ENCODE measurements around the gene REV3L. TPM values are rescaled to one million over a fixed set of nuclear protein-coding genes. Genes with fewer than 3 reads are reported as not detected.

REV3L gene
- total and polyA plus RNA-seq, 2 donors (not counting 3 experiments of a cell fraction or from before 2014, with no cell fraction given) = 6.0 to 22.7 TPM

- no peaks in the 10 kb centered on the region for H3K9me1 ChIP-seq (replicated peaks; ENCODE audit: control insufficient read depth, extremely low read depth, insufficient read depth, low read length)
- BruUV-seq (replicated peaks) = no TSS peak
- no peak overlapping the region for H3K4me3 ChIP-seq (replicated peaks in 1 of 3; ENCODE audit: insufficient read depth in 1 of 3, low read depth in 1 of 3, low read length in 3 of 3)
- no peak for TF ChIP-seq EZH2 (IDR thresholded peaks at IDR 0.05; ENCODE audit: borderline replicate concordance, low read depth, low read length, severe bottlenecking)
- no peak for TF ChIP-seq GATA2 (IDR thresholded peaks at IDR 0.05; ENCODE audit: insufficient read depth, insufficient read length, low read depth, low read length)
- no peak for TF ChIP-seq POLR2A (IDR thresholded peaks at IDR 0.05; ENCODE audit: low read depth, low read length)
- TF ChIP-seq MYC (IDR thresholded peaks at IDR 0.05; ENCODE audit: low read depth, low read length) = no peak
- TF ChIP-seq MAX (IDR thresholded peaks at IDR 0.05; ENCODE audit: insufficient read depth, insufficient read length) = no peak
- no peak for TF ChIP-seq FOS (IDR thresholded peaks at IDR 0.05; ENCODE audit: borderline replicate concordance, insufficient read depth, low read length)
- TF ChIP-seq CTCF (IDR thresholded peaks at IDR 0.05; ENCODE audit: extremely low read depth in 1 of 2, insufficient read depth in 1 of 2, low read depth in 1 of 2, low read length in 2 of 2) = no peak
- TF ChIP-seq JUN (IDR thresholded peaks at IDR 0.05; ENCODE audit: borderline replicate concordance, insufficient read depth, insufficient read length, low read depth) = no peak
- no peak for TF ChIP-seq POLR2AphosphoS5 (IDR thresholded peaks at IDR 0.05; ENCODE audit: insufficient read depth, low read depth, low read length)
- DNase-seq (ENCODE audit: low read depth, low spot score) (no peak), FAIRE-seq (no peak)
- H3K4me1 ChIP-seq (ENCODE audit: control insufficient read depth, extremely low read depth, insufficient read depth, low read length) = no peaks in the 10 kb centered on the region
- H3K27ac ChIP-seq (ENCODE audit: insufficient read depth, low read depth, low read length) = no peak overlapping the region
- dilution Hi-C loops (cut with MboI; ENCODE audit: extremely low pct_ligation_motif_present, low sequenced_read_pairs) (no loop called here), intact Hi-C loops (cut with micrococcal nuclease) (no loop called here)
- no peaks in the 10 kb centered on the region for H4K20me1 ChIP-seq (replicated peaks; ENCODE audit: control insufficient read depth, extremely low read depth, insufficient read depth, low read length)
- no peaks in the 10 kb centered on the region for H3K27me3 ChIP-seq (ENCODE audit: control insufficient read depth in 2 of 2, insufficient read depth in 2 of 2, low read length in 2 of 2)
- ChIA-PET CTCF (no interaction called here), POLR2A (no interaction called here)
- H3K79me2 ChIP-seq (ENCODE audit: control insufficient read depth, insufficient read depth, low read length) = peaks cover 6% of the 10 kb centered on the region
- no peak overlapping the region for H3K9ac ChIP-seq (replicated peaks; ENCODE audit: extremely low read depth, insufficient read depth, low read length)
- H3K9me3 ChIP-seq (replicated peaks; ENCODE audit: control insufficient read depth, insufficient read depth, low read length) = no peaks in the 10 kb centered on the region
- H3K4me2 ChIP-seq (ENCODE audit: insufficient read depth, low read length) = no peak overlapping the region
- H2AFZ ChIP-seq (ENCODE audit: low read depth, low read length) = no peak overlapping the region
- peaks cover 0 to 3% of the 10 kb centered on the region in 2 experiments for H3K36me3 ChIP-seq (ENCODE audit: control insufficient read depth in 2 of 2, extremely low read depth in 1 of 2, insufficient read depth in 2 of 2, low read length in 2 of 2)
Measured at GRCh38 chr6:111414373-111414772, 68.6 kb downstream of the REV3L start.

Measured in endothelial cell of umbilical vein (primary cell).